Inflammatory macrophage treated with lipopolysaccharide for 1 hour (primary cell): ENCODE results near the gene KCTD2.

Experiments used
- DNase-seq, 2 donors: peaks; one replicate each; pipeline ENCODE4 v3.0.0-alpha.2; 2020 to 2022

Gene KCTD2

GRCh38 chr17:75103601-75104554, 56.9 kb downstream of the KCTD2 start:
- no peak for DNase-seq

DNA sequence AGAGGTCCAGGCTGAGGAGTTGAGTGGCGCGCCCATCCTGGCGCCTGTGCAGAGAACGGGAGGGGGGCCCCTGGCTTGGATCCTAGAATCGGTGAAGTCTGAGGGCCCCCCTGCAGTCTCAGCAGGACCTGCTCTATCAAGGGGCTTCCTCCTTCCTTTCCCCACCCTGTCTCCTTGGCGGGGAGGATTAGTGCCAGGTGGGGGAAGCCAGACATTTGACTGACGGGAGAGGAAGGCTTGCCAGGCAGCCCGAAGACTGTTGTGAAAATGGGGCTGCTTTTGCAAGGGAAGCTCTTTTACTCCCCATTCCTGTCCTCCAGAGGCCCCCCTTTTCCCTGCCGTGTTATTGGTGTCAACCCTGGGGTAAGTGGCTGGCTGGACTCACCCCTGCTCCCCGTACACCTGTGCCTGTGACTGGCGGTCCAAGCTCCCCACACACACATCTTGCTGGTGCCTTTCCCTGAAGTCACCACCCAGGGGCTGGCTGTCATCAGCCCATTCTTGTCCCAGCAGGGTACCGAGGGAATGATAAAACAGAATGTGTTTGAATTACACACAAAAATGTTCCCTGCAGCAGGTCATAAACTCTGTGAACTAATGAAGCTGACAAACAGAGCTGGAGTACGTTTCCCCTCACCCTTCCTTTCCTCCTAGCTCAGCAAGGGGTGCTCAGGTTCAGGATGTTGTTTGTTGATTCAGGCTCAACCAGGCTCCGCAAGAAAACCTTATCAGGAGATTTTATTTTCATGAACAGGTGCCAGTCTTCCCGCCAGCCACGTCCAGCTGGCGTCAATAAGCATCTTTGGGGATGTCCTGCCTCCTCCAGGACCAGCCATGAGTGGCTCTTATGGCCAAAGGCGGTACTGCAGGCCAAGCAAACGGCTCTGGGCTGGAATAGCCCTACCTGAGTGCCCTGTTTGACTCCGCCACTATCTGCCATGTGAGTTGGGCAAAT, 58.4 kb downstream of the KCTD2 start:
- peak in 1 of 2 donors; percentile 12 for DNase-seq

- no peak for DNase-seq
Measured at GRCh38 chr17:75108193-75108592, 61.2 kb downstream of the KCTD2 start.

DNA sequence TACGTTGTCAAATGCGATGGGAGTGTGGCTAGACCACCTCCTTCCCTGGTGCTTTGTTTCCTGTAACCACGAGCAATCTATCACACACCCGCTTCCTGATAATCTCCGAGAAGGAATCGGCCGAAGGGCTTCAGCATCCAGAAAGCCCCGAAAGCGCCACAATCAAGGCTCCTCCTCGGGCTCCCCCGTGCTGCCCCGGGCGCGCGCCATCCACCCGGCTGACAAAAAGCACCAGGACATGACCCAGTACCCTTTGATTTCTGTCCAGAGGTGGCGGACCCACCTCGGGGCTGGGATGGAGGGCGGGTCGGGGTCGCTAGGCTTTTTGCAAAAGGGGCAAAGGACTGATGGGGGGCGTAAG, 62.0 kb downstream of the KCTD2 start:
- peak in 1 of 2 donors; percentile 13 for DNase-seq

- peak; percentile 77 to 90 for DNase-seq
Measured at GRCh38 chr17:75109407-75110233, 62.6 kb downstream of the KCTD2 start, which contains the start of gene ARMC7. TSS of gene ARMC7 (plus strand) at chr17:75109969. CDS start at chr17:75110289, 320 bp downstream.

DNA sequence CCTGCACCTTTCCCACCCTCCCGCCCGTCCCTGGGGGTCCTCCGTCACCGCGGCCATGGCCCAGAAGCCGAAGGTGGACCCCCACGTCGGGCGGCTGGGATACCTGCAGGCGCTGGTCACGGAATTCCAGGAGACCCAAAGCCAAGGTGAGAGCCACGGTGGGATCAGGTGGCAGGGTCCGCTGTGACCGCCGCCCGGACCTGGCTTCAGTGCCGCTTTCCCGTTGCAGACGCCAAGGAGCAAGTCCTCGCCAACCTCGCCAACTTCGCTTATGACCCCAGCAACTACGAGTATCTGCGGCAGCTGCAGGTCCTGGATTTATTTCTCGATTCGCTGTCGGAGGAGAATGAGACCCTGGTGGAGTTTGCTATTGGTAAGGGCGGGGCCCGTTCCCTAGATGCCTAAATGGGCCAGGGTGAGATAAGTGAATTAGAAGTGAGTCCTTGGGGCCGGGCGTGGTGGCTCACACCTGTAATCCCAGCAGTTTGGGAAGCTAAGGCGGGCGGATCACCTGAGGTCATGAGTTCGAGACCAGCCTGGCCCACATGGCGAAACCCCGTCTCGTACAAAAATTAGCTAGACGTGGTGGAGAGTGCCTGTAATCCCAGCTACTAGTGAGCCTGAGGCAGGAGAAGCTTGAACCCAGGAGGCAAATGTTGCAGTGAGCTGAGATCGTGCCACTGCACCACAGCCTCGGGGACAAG, 63.4 kb downstream of the KCTD2 start:
- peak in 1 of 2 donors; percentile 12 for DNase-seq

DNA sequence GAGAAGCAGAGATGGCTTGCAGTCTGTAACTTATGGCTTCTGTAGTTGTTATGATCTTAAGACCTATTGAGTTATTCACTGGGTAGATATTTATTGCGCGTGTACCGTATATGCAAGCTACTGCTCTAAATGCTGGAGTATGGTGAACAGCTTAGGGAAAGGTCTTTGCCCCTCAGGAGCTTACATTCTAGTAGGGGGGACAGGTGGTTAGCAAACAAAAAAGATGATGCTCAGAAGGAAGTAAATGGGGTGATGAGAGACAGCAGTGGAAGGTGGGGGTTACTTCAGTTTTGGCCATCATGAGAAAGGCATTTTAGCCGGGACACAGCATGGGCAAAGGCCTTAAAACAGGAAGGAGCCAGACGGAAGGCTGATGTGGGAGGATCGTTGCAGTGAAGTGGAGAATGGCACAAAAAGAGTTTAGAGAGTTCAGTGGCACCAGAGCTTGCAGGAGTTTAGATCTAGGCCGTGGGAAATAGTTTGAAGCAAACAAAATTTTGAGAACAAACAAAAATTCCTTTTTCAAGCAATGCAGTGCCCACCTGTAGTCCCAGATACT, 64.8 kb downstream of the KCTD2 start:
- peak; percentile 38 to 47 for DNase-seq

DNA sequence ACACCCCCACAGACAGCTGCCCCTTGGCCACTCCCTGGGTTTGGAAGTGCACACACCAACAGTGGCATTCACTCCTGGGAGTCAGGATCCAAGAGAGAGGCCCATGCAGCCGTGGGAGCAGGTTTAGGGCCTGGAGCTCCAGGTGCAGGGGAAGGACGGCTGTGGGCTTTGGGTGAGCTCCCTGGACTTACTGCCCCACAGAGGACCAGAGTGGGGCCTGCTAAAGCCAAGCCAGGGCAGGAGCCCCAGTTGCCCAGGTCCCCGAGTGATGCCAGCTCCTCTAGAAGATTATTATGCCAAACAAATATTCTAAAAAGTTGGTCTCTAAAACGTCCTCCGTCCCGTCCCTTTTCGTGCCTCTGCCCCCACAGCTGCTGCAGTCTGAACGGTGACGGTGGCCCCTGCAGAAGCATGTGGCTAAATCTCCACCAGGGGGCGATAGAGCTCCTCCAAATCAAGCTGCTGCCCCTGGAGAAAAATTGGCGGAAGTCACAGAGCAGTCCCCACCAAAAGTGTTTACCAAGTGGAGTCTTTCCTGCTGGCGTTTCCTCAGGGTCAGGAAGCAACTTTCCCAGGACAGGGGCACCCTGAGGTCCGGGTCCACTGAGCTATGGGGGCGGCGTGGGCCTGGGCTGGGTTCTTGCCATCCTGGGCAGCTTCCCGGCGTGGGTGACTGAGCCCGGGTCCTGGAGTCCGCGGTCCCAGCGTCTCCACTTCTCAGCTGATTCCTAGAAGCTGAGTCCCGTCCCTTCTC, 67.0 kb downstream of the KCTD2 start:
- DNase-seq: peak; percentile 80 to 94

- DNase-seq: peak; percentile 53 to 67
Measured at GRCh38 chr17:75114552-75115314, 67.7 kb downstream of the KCTD2 start.
